ENCODE results near the gene FOXD4L1.
"Not testable (repeated sequence)": the region's sequence is repeated elsewhere in the genome, so short reads cannot be mapped to it uniquely, and the experiment has no call there.

Gene FOXD4L1

DNA sequence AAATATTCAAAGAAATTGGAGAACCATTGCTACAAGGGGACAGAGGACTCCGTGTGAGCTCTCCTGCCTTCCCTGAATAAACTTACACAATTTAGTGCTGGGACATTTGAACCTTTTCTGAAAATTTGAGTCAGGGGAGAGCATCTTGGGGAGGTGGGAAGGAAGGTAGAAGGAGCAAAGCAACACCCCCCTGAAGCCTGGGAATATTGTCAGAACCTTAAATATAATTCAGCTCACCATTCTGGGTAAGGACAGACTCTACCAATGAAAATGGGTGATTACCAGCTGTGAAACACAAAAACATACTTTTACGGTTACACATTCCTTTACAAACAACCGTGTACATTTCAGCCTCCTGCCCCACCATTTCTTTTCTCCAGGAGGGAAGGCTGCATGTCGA is at the start of gene FOXD4L1:
Gene FOXD4L1 (plus strand): TSS at position 301 of the 400 bp plus-strand sequence. CDS start 592 bp downstream, outside the sequence.
- DNase-seq (ENCODE audit: low read depth), result not testable (repeated sequence)

DNA sequence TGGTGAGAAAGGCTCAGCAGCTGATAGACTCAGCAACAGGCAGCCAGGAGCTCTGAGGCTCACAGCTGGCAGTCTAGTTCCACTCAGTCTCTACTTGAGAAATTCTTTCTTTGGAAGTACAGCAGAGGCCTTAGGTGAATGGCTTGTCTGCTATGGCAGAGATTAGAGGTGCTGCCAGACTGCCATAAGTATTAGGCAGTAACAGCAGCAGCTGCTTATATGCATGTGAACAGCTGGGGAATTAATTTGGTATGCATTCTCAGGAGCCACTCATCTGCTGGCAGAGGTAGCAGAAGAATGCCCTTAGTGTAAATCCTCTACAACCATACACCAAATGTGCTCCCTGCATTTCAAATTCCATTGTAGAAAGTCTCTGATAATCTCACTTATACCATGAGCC is 32.7 kb upstream of the FOXD4L1 start:
- DNase-seq (ENCODE audit: low read depth), result not testable (repeated sequence)

DNA sequence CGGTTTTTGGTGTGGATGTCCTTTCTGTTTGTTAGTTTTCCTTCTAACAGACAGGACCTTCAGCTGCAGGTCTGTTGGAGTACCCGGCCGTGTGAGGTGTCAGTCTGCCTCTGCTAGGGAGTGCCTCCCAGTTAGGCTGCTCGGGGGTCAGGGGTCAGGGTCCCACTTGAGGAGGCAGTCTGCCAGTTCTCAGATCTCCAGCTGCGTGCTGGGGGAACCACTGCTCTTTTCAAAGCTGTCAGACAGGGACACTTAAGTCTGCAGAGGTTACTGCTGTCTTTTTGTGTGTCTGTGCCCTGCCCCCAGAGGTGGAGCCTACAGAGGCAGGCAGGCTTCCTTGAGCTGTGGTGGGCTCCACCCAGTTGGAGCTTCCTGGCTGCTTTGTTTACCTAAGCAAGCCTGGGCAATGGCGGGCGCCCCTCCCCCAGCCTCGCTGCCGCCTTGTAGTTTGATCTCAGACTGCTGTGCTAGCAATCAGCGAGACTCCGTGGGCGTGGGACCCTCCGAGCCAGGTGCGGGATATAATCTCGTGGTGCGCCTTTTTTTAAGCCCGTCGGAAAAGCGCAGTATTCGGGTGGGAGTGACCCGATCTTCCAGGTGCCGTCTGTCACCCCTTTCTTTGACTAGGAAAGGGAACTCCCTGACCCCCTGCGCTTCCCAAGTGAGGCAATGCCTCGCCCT is 21.6 kb upstream of the FOXD4L1 start:
- not testable (repeated sequence) for DNase-seq (ENCODE audit: low read depth)

DNA sequence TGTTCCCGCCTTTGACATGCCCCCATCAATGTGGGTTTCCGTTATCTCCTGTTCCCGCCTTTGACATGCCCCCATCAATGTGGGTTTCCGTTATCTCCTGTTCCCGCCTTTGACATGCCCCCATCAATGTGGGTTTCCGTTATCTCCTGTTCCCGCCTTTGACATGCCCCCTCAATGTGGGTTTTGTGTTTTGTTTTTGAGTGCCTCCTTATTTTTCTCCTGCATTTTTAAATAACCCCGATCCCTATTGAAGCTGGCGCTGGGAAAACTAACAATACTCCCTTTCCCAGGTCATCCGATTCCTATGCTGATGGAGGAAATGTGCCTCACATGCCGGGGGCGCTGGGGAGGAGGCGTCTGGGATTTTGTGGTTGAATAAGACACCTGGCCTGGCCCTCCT is 1.9 kb upstream of the FOXD4L1 start:
- DNase-seq (ENCODE audit: low read depth), result not testable (repeated sequence)

DNA sequence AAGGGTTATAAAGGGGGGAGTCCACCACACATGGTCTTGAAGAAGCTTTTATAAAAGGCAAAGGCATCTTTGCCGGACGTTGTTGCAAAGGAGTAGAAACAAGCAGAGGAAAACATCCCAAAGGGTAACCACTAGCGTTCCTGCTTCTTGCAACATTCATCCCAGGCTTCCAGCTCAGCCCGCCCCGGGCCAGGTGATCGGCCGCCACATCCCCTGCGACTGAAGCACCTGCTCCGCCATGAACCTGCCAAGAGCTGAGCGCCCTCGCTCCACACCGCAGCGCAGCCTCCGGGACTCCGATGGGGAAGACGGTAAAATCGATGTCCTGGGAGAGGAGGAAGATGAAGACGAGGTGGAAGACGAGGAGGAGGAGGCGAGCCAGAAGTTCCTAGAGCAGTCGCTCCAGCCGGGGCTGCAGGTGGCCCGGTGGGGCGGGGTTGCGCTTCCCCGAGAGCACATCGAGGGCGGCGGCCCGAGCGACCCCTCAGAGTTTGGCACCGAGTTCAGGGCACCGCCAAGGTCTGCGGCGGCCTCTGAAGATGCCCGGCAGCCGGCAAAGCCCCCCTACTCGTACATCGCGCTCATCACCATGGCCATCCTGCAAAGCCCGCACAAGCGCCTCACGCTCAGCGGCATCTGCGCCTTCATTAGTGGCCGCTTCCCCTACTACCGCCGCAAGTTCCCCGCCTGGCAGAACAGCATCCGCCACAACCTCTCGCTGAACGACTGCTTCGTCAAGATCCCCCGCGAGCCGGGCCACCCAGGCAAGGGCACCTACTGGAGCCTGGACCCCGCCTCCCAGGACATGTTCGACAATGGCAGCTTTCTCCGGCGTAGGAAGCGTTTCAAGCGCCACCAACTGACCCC is 787 bp downstream of the FOXD4L1 start:
- DNase-seq (ENCODE audit: low read depth), result not testable (repeated sequence)

DNA sequence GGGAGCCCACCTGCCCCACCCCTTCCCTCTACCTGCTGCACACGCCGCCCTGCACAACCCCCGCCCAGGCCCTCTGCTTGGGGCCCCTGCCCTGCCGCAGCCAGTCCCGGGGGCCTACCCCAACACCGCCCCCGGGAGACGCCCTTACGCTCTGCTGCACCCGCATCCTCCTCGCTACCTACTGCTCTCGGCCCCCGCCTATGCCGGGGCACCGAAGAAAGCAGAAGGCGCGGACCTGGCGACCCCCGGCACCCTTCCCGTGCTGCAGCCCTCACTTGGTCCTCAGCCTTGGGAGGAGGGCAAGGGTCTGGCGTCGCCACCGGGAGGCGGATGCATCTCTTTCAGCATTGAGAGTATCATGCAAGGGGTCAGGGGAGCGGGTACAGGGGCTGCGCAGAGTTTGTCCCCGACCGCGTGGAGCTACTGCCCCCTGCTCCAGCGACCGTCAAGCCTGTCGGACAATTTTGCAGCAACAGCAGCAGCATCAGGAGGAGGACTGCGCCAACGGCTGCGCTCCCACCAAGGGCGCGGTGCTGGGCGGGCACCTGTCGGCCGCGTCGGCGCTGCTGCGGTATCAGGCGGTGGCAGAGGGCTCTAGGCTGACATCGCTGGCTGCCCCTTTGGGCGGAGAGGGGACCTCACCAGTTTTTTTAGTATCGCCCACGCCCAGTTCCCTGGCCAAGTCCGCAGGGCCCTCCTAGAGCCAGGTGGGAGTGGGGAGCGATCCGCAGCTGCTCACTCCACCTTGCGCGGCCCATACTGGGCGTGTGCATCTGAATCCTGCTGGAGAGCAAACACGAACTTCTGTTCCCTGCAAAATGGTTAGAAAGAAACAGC is 1.6 kb downstream of the FOXD4L1 start:
- DNase-seq (ENCODE audit: low read depth), result not testable (repeated sequence)

DNA sequence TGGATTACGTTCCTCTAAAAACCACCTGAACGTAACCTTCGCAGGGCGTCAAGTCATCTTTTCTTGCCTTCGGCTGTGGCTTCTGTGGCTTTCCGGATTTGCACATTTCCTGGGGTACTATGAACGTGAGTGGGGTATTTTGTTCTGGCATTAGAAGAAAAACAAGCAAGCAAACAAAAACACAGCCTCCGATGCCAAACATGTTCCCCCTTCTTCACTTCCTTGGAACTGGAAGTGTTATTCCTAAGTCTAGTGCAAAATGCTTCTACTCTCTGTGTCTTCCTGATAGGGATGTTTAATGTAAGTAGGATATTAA is 2.2 kb downstream of the FOXD4L1 start:
- DNase-seq (ENCODE audit: low read depth), result not testable (repeated sequence)

DNA sequence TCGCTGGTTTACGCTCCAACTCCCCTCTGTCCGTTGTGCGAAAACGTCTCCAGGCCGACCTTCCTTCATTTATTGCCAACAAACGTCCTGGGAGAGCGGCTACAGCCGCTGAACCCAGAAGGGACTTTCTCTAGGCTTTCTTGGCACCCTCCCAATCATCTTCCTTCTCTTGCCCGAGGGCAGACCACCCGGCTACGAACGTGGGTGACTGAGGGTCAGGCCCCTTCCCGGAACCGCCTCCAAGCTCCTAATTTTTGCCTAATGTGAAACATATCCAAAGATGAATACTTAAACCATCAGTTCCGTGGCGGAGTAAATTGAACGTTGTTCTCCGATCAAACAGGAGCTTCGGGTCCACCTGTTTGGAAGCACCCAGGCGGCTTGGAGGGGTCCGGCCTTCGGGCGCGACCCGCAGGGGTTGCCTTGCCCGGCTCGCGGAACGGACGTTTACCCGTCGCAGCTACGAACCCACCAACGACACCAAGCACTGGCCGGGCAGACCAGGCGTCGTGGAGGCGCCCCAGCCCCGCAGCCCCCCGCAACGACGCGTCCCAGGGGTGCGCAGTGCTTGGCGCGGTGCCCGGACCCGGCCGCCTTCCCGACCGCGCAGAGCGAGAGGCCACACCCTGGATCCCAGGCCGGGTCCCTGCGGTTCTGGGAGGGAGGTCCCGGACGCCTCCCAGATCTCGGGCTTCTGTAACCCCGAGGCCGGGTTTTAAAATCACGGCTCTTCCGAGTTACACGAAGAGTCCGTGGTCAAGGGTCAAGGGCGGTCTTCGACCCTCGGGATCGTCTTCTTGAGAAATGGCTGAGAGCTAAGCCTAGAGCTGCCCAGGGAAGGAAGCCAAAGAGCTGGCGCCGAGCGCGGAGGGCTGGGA is 4.0 kb downstream of the FOXD4L1 start:
- DNase-seq (ENCODE audit: low read depth), result not testable (repeated sequence)

DNA sequence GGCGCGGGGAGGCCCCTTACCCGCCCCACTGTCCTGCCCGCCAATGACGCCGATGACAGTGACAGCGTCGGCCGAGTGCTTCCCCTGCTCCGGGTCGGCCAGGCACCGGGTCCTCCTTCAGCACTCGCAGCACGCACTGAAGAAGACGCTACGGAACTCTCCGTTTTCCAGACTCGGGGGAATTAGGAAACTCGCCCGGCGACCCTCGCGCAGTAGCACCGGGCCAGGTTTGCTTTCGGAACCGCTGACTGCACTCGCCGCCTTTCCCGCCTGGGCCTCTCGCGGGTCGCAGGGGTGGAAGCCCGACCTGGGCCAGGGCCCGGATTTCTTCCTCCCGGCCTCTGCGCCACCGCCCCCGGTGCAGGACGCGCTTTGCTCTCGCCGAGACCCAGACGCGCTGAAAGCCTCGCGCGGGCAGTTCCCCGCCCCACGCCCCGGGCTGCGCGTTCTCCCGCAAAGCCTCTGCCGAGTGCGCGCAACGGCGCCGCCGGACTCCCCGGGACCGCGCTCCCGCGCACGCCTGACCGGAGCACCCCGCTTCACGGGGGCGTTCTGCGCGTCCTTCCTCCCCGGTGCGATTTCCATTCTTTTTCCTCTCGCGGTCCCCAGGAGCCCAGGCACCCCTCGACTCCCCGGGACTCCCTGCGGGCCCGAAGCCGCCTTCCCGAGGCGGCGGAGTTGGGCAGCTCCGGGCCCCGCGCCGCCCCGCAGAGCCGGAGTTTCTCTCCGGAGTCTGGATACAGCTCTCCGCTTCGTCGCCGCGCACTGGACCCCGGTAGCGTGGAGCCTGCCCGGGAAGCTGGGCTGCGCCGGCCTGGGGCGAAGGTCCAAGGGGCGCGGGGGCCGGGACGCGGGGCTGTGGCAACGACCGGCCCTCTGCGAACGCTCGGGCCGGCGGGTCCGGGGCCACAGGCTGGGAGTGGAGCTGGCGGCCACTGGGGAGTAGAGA is 4.9 kb downstream of the FOXD4L1 start:
- not testable (repeated sequence) for DNase-seq (ENCODE audit: low read depth)

DNA sequence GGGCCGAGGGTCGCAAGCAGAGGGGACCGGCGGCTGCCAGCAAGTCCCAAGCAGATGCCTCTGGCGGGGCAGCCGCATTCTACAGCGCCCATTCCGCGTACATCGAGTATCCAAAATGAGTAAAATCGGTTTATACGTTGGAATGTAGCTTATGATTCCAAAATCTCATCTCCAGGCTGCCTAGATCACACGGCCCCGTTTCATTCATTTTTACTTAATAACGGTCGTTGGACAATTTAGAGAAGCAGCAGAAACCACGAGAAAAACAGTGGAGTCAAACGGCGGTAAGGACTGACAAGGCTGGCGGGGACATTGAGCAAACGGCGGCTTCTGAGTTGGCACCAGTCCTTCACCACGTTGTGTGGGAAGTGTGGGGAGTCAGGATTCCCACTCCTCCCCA is 5.6 kb downstream of the FOXD4L1 start:
- not testable (repeated sequence) for DNase-seq (ENCODE audit: low read depth)

DNA sequence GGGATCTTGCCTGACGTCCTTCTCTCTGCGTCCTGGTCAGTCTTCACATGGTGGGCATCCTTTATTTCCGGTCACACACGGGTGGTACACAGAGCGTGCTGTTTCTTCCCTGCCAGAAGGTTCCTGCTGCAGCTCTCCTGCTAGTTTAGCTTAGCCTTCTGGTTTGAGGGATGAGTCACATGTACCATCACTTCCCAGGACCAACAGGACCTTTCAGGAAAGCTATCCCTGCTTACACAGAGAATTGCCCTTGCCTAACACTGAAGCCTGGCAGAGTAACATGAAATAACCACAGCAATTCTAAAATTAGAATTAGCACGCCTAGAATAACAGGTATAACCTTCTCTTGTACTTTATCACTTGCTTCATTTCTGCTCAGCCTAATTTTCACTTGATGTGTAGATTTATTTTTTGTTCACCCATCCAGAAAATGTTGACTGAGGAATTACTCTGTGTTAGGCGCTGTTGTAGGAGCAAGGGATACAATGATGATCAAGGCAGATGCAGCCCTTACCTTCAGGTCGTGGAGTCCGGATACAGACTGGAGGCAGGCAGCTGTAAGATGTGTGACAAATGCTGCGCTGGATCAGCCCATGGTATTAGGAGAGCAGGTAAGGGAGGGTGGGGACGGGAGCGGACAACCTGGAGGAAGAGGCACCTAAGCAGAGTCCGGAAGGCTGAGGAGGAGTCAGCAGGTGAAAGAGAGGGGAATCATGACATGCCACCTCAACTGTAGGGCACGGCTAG is 9.1 kb downstream of the FOXD4L1 start:
- DNase-seq (ENCODE audit: low read depth), result not testable (repeated sequence)

DNA sequence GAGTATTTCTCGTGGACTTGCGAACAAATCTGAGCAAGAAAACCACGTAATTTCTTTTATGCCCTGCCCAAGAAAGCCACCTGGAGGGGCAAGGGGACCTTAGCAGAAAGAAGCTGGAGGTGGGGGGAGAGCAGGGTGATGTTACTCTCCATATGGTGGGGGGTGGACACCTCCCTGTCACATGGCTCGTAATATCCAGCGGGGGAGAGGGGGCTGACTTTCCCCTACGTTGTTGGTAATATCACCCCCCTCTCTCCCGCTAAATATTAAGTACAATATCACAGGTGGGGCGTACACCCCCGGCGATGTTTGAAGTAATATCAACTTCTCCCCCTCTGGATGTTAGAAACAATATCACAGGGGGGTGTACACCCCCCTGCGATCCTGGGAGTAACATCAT is 9.7 kb downstream of the FOXD4L1 start:
- not testable (repeated sequence) for DNase-seq (ENCODE audit: low read depth)

DNA sequence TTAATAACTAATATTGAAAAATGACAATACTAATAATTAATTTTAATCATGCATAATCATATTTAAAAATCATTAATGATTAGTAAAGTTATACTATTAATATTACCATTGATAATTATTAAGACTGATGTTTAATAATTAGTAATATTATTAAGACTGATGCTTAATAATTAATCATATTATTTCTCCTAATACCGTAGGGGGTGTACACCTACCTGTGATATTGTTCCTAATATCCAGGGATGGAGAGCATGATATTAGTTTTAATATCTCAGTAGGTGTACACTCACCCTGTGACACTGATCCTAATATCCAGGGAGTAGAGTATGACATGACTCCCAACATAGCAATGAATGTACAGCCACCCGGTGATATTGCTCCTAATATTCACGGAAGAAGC is 12.4 kb downstream of the FOXD4L1 start:
- not testable (repeated sequence) for DNase-seq (ENCODE audit: low read depth)

DNA sequence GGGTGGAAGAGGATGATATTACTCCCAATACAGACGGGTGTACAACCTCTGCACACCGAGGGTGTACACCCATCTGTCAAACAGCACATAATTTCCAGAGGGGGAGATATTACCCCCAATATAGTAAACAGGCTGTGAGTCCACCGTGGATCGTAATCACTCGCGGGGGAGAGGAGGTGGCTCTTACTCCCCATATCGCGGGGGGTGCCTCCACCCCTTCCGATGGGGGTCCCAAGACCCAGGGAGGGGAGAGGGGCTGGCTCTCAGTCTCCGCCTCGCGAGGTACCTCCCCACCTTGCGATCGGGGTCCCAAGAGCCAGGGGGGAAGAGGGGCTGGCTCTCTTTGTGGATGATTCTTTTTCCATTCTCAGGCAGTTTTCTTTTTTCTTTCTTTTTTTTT is 13.4 kb downstream of the FOXD4L1 start:
- not testable (repeated sequence) for DNase-seq (ENCODE audit: low read depth)

DNA sequence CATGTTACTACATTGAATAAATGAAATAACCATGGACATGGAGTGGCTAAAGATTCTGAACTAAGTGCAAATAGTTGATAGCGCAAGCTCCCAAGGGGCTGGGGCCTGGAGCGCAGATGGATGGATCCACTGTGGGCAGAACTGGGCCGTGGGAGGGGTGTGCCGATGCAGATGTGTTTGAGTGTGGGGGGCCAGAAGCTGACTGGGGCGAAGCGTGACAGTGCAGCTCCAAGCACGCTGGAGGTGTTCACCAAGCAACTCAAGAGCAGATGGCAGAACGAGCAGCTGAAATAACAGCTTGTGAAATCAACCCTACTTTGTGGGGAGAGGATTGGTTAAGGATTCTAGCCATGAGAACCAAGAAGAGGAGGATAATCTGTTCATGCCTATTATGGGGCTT is 17.0 kb downstream of the FOXD4L1 start:
- not testable (repeated sequence) for DNase-seq (ENCODE audit: low read depth)

DNA sequence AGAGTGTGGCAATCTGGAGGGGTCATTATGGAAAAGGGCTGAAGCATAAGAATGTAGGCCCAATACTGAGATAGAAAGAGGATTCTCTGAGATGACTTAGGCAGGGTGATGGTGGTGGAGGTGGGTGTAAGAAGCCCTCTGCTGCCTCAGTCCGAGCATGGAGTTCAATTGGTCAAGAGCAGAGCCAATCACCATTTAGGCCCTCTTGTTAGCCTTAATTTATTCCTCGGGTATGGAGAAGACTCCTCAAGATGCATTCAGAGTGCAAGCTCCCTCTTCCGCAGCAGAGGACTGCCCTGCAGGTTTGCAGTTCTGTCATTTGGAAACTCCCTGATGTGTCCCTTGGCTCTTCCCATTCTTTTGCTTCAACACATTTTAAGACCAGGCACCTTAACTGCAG is 17.5 kb downstream of the FOXD4L1 start:
- not testable (repeated sequence) for DNase-seq (ENCODE audit: low read depth)

DNA sequence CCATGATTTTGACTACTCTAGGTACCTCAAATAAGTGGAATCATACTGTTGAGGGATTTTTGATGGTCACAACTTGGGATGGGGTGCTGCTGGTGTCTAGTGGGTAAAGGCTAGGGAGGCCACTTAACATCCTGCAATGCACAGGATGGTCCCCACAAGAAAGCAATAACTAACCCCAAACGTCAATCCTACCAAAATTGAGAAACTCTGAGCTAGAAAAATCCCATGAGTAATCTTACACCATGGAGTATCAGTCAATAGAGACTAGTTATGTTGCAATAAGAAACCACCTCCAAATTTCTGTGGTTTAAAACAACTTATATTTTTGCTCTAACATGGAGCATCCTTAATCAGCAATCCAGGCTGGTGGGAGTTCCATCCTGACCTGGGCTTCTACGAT is 18.6 kb downstream of the FOXD4L1 start:
- not testable (repeated sequence) for DNase-seq (ENCODE audit: low read depth)

DNA sequence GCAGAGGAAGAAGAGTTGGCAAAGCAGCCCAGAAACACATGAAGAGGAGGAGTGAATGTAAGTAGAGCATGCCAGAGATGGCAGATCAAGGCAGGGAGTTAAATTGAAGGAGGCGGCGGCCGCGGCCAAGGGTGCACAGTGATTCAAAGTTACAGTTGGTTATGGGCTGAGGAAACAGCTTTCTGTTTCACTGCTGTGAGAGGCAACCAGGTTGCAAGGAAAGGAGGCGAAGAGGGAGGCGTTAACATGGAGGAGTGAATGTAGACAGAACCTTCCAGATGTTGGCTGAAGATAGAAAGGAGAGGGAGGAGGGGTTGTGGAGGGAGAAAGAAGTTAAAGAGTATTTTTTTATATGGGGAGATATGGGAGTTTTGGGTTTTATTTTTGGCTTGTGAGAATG is 22.4 kb downstream of the FOXD4L1 start:
- not testable (repeated sequence) for DNase-seq (ENCODE audit: low read depth)

DNA sequence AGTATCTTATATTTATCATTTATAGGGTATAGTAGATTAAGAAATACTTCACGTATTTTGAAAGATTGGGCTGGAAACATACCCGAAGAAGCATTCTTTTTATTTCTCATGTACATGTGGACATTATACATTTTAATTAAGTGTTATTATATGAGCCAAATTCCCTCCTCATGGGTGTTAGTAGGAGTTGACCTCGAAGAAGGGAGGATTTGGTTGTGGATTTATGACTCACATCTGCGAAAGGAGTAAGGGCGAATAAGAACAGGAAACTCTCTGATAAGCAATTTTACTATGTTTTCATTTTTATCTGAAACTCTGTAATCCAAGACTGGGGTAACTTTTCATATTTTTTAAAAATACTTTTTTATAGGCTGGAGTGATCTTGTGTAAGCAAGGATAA is 23.0 kb downstream of the FOXD4L1 start:
- DNase-seq (ENCODE audit: low read depth), result not testable (repeated sequence)
